NCI-H2107 treated with DMSO at 0.1 percent for 48 hours (cell line): ENCODE measurements around the gene INTU.
"Not testable (repeated sequence)": the region's sequence is repeated elsewhere in the genome, so short reads cannot be mapped to it uniquely, and the experiment has no call there.

Source experiments
- DNase-seq: peaks from one replicate; lab custom pipeline; 2025; ENCODE audit not compliant: unreplicated experiment; lab: John Stamatoyannopoulos, UW

The INTU gene

GRCh38 chr4:127632420-127633403 is at the start of gene INTU:
Gene INTU, plus strand, starts transcription at chr4:127632957. Its CDS starts 78 bp downstream, at chr4:127633035.
- DNase-seq: peak; percentile 76

- DNase-seq: not testable (repeated sequence)
Measured at GRCh38 chr4:127586496-127586895, 46.3 kb upstream of the INTU start.

GRCh38 chr4:127586922-127587571 is 45.7 kb upstream of the INTU start:
- peak; percentile 3 for DNase-seq

- DNase-seq: not testable (repeated sequence)
Measured at GRCh38 chr4:127589153-127589552, 43.6 kb upstream of the INTU start.

- no peak for DNase-seq
Measured at GRCh38 chr4:127598656-127599055, 34.1 kb upstream of the INTU start.

- DNase-seq: no peak
Measured at GRCh38 chr4:127601029-127601428, 31.7 kb upstream of the INTU start.

- DNase-seq: peak; percentile 33
Measured at GRCh38 chr4:127604949-127605709, 27.6 kb upstream of the INTU start.

- DNase-seq: no peak
Measured at GRCh38 chr4:127606823-127607222, 25.9 kb upstream of the INTU start.

- DNase-seq: no peak
Measured at GRCh38 chr4:127609484-127609883, 23.3 kb upstream of the INTU start.

- DNase-seq: no peak
Measured at GRCh38 chr4:127610488-127610887, 22.3 kb upstream of the INTU start.

GRCh38 chr4:127616898-127617297 is 15.9 kb upstream of the INTU start:
- no peak for DNase-seq

- no peak for DNase-seq
Measured at GRCh38 chr4:127618427-127618826, 14.3 kb upstream of the INTU start.

GRCh38 chr4:127622621-127622920 is 10.2 kb upstream of the INTU start:
- DNase-seq: no peak

GRCh38 chr4:127622921-127623796 is 9.6 kb upstream of the INTU start:
- DNase-seq: no peak

- no peak for DNase-seq
Measured at GRCh38 chr4:127623797-127624083, 9.0 kb upstream of the INTU start.

GRCh38 chr4:127624173-127624572 is 8.6 kb upstream of the INTU start:
- peak; percentile 23 for DNase-seq

GRCh38 chr4:127629371-127629770 is 3.4 kb upstream of the INTU start:
- DNase-seq: no peak

- no peak for DNase-seq
Measured at GRCh38 chr4:127630152-127630551, 2.6 kb upstream of the INTU start.

GRCh38 chr4:127631420-127631819 is 1.3 kb upstream of the INTU start:
- no peak for DNase-seq

GRCh38 chr4:127634181-127634580 is 1.4 kb downstream of the INTU start:
- DNase-seq: no peak

GRCh38 chr4:127641524-127641923 is 8.8 kb downstream of the INTU start:
- no peak for DNase-seq
